Esophagus muscularis mucosa (tissue), 4 donors: ENCODE data around the gene HEATR3. TPM values are rescaled to one million over a fixed set of nuclear protein-coding genes. Genes with fewer than 3 reads are reported as not detected.

ENCODE experiments used
- DNase-seq: peaks from one replicate; pipeline ENCODE4 v3.0.0-alpha.2; 2017; ENCODE audit errors: extremely low spot score
- H3K27ac ChIP-seq, 4 donors: fragments of 200-600 bp; sonication (generic); replicated peaks in 1 of 4; 1 replicate in 3 of 4; 2 replicates in 1 of 4; pipeline ENCODE4 v1.5.1; 2016 to 2019; ENCODE audit warnings: mild to moderate bottlenecking in 1 of 4
- H3K27me3 ChIP-seq, 4 donors: fragments of 200-600 bp; sonication (generic); one replicate each; pipeline versions ENCODE4 v1.5.1 to v1.6.0; 2016 to 2019
- H3K36me3 ChIP-seq, 4 donors: fragments of 200-600 bp; sonication (generic); one replicate each; pipeline ENCODE4 v1.5.1; 2016 to 2019
- H3K4me1 ChIP-seq, 4 donors: fragments of 200-600 bp; sonication (generic); one replicate each; pipeline ENCODE4 v1.5.1; 2016 to 2019
- H3K4me3 ChIP-seq, 4 donors: fragments of 200-600 bp; sonication (generic); 1 replicate in 2 of 4; 2 replicates in 2 of 4; pipeline ENCODE4 v1.5.1; 2016 to 2019; ENCODE audit warnings: mild to moderate bottlenecking in 4 of 4, moderate library complexity in 1 of 4
- H3K9me3 ChIP-seq, 4 donors: fragments of 200-600 bp; sonication (generic); 1 replicate in 3 of 4; 2 replicates in 1 of 4; pipeline ENCODE4 v1.5.1; 2016 to 2019
- EP300 ChIP-seq: sonication (generic); formaldehyde crosslinking; IDR thresholded peaks from one replicate; pipeline ENCODE4 v1.6.1; 2017; ENCODE audit warnings: antibody characterized with exemption
- POLR2A ChIP-seq: fragments of 450-650 bp; IDR thresholded peaks from one replicate; pipeline ENCODE4 v1.6.1; 2017; ENCODE audit warnings: antibody characterized with exemption, moderate library complexity, mild to moderate bottlenecking, low read depth
- POLR2AphosphoS5 ChIP-seq, 2 donors: sonication (generic); formaldehyde crosslinking; IDR thresholded peaks; one replicate each; pipeline ENCODE4 v1.6.1; 2017; ENCODE audit warnings: antibody characterized with exemption in 2 of 2
- WGBS: methylation state at CpG from one replicate; pipeline ENCODE4 v1.1.5; 2018; 5-methylcytosine and 5-hydroxymethylcytosine counted together
- intact Hi-C: fragments of 100-400 bp; cut with DNase I; formaldehyde crosslinking; loops from one replicate; pipeline ENCODE4 v1.15.1; 2023
- total RNA-seq, 4 donors: library from RNA; depleted of rRNA; stranded (reverse); fragments of >200 nt; gene quantifications; one replicate each; pipeline versions ENCODE4 v1.1.0 to v1.2.1, GENCODE V29; 2016
- TF ChIP-seq, protein P1 (sequence below), 3 experiments: fragments of 200-600 bp in 2 of 3; fragments of 450-650 bp in 1 of 3; sonication (generic) in 2 of 3; IDR thresholded peaks; one replicate each; pipeline ENCODE4 v1.5.1; 2017 to 2019; ENCODE audit warnings: antibody characterized with exemption in 3 of 3, mild to moderate bottlenecking in 2 of 3, moderate library complexity in 1 of 3

Gene HEATR3
- total RNA-seq, 4 donors from 2014 or later: 10.0 to 25.7 (median 12.4) TPM

GRCh38 chr16:50072730-50073129 lies 7.0 kb downstream of the HEATR3 start:
- TF ChIP-seq POLR2A (no peak), EP300 (no peak), POLR2AphosphoS5 (IDR thresholded peaks at IDR 0.05) (no peak)
- TF ChIP-seq, protein P1, sequence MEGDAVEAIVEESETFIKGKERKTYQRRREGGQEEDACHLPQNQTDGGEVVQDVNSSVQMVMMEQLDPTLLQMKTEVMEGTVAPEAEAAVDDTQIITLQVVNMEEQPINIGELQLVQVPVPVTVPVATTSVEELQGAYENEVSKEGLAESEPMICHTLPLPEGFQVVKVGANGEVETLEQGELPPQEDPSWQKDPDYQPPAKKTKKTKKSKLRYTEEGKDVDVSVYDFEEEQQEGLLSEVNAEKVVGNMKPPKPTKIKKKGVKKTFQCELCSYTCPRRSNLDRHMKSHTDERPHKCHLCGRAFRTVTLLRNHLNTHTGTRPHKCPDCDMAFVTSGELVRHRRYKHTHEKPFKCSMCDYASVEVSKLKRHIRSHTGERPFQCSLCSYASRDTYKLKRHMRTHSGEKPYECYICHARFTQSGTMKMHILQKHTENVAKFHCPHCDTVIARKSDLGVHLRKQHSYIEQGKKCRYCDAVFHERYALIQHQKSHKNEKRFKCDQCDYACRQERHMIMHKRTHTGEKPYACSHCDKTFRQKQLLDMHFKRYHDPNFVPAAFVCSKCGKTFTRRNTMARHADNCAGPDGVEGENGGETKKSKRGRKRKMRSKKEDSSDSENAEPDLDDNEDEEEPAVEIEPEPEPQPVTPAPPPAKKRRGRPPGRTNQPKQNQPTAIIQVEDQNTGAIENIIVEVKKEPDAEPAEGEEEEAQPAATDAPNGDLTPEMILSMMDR (IDR thresholded peaks at IDR 0.05): no peak
- no peak overlapping the region for H3K4me3 ChIP-seq
- intact Hi-C loops: no loop called here
- 87% methylated on average over 5 of the region's 5 CpGs for WGBS
- H3K27me3 ChIP-seq: no peaks in the 10 kb centered on the region
- no peaks in the 10 kb centered on the region for H3K9me3 ChIP-seq
- H3K36me3 ChIP-seq: peaks cover 9 to 56% (median 44%) of the 10 kb centered on the region in 4 donors
- DNase-seq: no peak
- H3K27ac ChIP-seq: no peak overlapping the region
- peaks cover 8 to 21% (median 12%) of the 10 kb centered on the region in 4 donors for H3K4me1 ChIP-seq

DNA sequence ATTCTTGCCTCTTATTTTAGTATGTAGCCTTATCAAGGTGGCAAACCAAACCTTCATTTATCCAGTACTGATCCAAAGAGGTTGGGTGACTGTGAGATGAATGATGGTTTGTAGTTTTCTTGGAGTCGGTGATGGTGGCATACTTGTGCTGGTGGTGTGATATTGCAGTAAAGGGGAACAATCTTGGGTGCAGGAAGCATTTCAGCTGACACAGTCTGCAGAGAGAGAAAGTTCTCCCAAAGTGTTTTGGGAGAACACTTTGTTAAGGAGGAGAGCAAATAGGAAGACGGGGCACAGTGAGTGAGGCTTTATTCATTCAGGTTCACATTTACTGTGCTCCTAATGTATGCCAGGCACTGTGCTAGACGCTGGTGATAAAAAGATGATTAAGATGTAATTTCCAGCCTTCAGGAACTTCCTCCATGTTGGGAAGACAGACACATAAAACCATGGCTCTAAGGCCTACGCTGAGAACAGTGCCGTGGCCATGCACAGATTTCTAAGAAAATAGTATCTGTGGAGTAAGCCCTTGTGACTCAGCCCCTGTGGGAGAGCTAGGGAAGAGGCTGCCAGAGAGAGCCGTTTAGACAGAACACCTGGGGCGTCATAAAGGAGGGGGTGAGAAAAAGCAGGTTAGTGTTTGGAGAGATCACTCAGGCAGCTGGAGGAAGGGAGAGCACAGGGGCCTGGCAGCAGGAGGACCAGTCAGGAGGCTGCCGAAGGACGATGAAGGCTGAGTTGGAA lies 13.8 kb downstream of the HEATR3 start:
- H3K9me3 ChIP-seq: no peaks in the 10 kb centered on the region
- H3K27me3 ChIP-seq: no peaks in the 10 kb centered on the region
- H3K4me3 ChIP-seq: no peak overlapping the region
- TF ChIP-seq POLR2A: no peak
- no peak for TF ChIP-seq EP300
- TF ChIP-seq, protein P1 (IDR thresholded peaks at IDR 0.05): no peak
- no peak overlapping the region for H3K27ac ChIP-seq
- 87% methylated on average over 9 of the region's 9 CpGs for WGBS
- H3K36me3 ChIP-seq: peaks cover 26 to 84% (median 62%) of the 10 kb centered on the region in 4 donors
- intact Hi-C loops: no loop called here
- peaks cover 0 to 4% (median 0%) of the 10 kb centered on the region in 4 donors for H3K4me1 ChIP-seq
- DNase-seq: no peak

DNA sequence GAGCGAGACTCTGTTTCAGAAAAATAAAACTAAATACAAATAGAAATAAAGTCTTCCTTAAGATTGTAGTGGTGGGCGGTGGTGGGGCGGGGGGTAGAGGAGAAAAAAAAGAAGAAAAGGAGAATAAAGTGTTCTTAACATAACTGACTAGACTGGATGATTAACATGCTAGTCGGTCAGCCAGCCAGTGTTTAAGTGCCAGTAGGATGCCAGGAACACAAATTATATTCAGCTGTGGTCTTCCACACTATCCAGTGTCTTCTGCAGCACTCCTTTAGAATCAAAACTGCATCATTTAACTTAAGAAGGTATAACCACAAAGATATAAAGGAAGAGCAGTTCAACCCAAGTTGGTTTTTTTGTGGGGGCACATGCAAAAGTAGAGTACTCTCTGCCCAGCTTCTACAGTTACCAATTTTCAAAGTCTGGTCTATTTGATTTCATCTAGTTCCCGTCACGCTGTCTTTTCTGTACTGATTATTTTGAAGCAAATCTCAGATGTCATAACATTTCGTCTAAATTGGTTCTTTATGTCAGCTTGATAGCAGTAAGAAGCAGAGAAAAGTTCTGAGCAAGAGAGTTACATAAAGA lies 15.8 kb downstream of the HEATR3 start:
- no peaks in the 10 kb centered on the region for H3K27me3 ChIP-seq
- H3K27ac ChIP-seq: no peak overlapping the region
- TF ChIP-seq, protein P1 (IDR thresholded peaks at IDR 0.05): no peak
- TF ChIP-seq POLR2A (no peak), EP300 (no peak), POLR2AphosphoS5 (IDR thresholded peaks at IDR 0.05) (no peak)
- DNase-seq: no peak
- peaks cover 0 to 4% (median 0%) of the 10 kb centered on the region in 4 donors for H3K4me1 ChIP-seq
- no peak overlapping the region for H3K4me3 ChIP-seq
- no peaks in the 10 kb centered on the region for H3K9me3 ChIP-seq
- 78% methylated on average over 7 of the region's 7 CpGs for WGBS
- peaks cover 39 to 93% (median 72%) of the 10 kb centered on the region in 4 donors for H3K36me3 ChIP-seq
- intact Hi-C loops: no loop called here

DNA sequence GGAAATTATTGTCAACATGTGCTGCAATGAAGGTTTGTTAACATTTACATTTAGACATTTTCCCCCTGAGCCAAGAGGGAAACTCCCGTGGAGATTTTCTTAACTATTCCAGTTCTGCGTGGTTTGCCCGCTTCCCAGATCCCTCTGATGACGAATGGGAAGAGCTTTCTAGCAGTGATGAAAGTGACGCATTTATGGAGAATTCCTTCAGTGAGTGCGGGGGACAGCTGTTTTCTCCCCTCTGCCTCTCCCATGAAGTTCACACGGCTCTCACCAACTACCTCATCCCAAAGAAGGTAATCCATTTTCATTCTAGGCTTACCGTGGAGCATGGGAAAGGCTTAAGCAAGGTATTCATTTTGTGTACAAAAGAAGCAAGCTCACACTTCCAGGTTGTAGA lies 18.2 kb downstream of the HEATR3 start:
- no peak for DNase-seq
- peaks cover 42 to 93% (median 74%) of the 10 kb centered on the region in 4 donors for H3K36me3 ChIP-seq
- no peak overlapping the region for H3K27ac ChIP-seq
- no peaks in the 10 kb centered on the region for H3K27me3 ChIP-seq
- no peaks in the 10 kb centered on the region for H3K9me3 ChIP-seq
- TF ChIP-seq EP300: no peak
- TF ChIP-seq, protein P1 (IDR thresholded peaks at IDR 0.05): no peak
- TF ChIP-seq POLR2AphosphoS5 (IDR thresholded peaks at IDR 0.05): no peak
- no peak for TF ChIP-seq POLR2A
- intact Hi-C loops: no loop called here
- no peak overlapping the region for H3K4me3 ChIP-seq
- peaks cover 0 to 4% (median 0%) of the 10 kb centered on the region in 4 donors for H3K4me1 ChIP-seq
- 79% methylated on average over 8 of the region's 8 CpGs for WGBS
